Dedifferentiated amniotic fluid mesenchymal stem cell (primary cell): ENCODE measurements around the gene HECW1.
"Not testable (repeated sequence)": the region's sequence is repeated elsewhere in the genome, so short reads cannot be mapped to it uniquely, and the experiment has no call there.

Source experiments
- DNase-seq: peaks from one replicate; pipeline ENCODE4 v3.0.0-alpha.2; 2016; ENCODE audit errors: extremely low spot score

Gene HECW1

DNA sequence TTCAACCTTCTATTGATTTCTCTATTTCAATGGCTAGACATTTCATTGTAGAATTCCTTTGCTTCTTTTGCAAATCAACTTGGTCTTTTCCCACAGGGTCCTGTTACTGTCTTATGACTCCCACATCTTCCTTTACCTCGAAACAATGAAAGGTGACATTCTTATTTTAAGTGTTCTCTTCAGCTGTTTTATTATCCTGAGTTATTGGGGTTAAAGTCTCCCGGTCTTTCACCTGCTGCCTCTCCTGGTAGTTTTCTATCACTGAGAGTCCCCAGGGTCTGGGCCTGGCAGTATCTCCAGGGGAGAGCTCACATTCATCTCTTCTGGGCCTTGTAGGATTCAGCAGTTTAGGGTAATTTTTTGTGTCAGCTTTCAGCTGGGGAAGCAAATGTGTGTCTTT is 95.8 kb downstream of the HECW1 start:
- DNase-seq = no peak

DNA sequence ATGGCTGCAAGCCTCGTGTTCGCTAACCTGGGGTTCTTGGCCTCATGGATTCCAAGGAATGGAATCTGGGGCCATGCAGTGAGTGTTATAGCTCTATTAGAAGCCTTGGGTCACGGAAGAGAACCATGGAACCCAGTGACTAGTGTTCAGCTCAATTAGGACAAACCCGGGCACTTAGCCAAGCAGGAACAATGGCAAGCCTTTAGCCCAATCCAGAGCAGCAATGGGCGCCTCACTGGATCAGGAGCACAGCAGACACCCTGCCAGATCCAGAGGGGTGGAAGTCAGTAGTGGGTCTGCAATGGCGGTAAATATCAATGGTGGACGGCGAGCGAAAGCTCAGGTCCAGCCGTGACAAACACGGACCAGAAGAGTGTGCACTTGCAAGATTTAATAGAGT is 98.1 kb downstream of the HECW1 start:
- not testable (repeated sequence) for DNase-seq

DNA sequence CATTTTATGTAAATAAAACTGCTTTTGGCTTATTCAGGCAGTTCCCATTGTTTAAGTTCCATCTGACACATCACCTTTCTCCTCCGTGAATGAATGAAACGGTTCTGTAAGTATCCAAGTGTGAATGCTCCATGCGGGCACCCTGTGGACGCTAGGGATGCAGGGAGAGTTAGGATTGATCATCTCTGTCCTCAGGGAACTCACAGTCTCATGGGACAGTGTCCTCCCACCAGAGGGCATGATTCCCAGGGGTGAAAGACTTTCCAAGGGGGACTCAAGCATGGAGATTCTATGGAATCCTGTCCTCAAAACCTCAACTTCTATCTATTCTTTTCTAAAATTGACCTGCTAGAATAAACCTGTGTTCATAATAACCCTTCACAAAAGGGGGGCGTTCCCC is 98.8 kb downstream of the HECW1 start:
- DNase-seq = no peak

DNA sequence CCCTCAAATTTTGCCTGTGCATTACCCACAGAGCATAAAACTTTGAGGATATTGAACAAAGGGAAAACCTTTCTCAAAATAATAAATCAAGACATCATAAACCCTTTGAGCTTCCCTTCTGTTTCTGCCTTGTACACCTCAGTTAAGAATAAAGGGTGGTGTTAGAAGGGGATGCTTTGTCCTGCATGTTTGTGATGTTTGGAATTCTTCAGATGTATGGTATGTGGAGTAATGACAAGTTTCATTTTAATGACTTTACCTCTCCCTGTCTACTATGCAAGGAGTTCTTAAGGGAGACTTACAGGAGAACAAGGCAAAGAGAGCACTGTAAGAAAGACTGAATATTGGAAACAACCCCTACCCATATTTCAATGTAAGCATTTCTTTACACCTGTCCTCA is 99.2 kb downstream of the HECW1 start:
- no peak for DNase-seq

DNA sequence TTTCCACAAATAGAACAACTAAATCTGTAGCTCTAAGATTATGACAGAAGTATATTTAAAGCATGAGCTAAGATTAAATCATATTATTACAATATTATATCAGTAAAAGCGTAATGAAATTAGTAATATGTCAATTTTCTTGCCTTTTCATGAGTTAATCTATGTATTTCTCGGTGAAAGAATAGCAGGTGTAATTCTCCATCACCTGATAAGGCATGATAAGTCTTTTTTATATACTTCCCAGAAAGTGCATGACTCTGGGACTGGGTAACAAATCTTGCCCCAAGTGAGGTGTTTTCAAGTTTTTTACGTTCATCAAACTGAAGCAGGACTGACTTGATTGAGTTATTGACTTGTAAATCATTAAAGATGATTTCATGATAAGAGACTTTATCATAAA is 100.5 kb downstream of the HECW1 start:
- no peak for DNase-seq

DNA sequence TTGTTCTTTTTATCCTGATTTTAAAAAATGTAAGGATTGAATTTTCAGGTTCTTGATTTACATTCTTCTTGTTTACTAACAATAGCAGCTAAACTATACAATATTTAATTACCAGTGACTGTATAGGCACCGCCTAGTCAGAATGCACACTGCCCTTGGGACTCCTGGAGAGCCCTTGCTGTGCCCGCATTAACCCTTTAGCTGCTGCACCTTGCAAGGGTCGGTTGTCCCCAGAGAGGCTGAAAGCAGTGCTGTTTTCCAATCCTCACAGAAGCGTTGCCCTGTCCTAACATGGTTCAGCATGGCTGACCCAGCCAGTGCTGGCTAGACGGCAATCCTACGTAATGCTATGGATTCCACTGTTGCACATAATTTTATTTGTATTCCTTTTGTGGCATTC is 102.6 kb downstream of the HECW1 start:
- no peak for DNase-seq

DNA sequence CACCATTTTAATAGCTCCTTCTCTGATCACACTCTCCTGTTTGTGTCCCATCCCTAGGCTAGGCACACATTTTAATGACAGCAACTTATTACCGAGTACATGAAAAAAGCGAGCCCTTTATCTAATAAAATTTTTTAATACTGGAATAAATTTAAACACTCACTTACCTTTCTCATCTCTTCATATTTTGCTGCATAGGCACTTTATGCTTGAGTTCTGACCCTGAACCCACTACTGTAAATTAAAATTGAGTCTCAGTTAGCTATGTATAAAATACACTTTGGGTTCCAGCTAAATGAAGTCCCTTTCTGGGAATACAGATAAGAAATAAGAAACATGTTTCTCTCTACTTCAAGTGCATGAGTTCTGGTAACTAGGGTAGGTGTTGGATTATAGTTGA is 104.6 kb downstream of the HECW1 start:
- no peak for DNase-seq

DNA sequence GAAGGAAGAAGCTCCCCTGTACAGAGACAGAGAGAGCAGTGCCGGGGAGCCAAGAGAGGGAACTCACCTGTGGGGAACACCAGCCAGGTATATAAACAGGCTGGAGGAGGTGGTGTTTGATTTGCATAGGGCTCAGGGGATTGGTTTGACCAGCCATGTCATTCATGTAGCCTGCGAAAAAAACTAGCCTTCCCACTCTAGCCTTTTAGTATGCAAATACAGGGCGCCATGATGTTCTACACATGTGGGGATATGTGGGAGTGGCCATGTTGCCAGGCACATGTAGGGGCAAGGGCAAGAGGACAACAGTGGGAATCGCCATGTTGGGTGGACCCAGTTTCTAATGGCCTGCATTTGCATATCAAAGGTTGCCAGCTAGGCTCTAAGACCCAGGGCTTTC is 106.5 kb downstream of the HECW1 start:
- DNase-seq = not testable (repeated sequence)

DNA sequence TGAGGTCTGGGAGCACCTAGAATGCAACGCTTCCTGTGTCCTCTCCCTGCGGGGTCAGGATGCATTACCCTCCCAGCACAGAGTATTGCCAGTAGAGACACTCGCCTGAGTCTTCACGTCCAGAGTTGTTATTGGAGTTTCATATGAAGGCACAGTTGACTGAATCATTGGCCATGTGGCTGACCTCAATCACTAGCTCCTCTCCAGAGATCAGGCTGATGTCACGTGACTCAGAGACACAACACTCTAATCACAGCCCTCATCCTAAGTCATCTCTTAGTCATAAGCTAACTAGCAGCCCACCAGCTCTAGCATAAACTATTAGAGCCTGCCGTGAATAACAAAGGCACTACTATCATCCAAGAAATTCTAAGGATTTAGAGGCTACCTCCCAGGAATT is 107.8 kb downstream of the HECW1 start:
- no peak for DNase-seq

DNA sequence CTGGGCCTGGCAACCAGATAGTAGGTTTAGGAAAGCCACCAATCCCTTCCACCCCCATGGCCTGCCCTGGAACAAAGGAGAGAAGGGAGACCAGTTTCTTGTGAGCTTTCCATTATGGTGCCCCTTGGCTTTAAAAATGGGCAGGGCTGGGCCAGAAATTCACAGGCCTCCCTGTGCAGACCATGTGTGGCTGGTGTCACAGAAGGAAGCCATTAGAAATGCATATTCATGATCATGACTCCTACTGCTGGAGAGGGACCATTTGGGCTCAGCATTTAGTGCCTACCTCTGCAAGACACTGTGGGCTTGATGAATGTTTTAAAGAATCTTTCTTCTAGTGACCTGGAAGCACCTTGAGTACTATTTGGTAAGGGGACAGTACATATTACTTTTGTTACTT is 108.3 kb downstream of the HECW1 start:
- DNase-seq = no peak

DNA sequence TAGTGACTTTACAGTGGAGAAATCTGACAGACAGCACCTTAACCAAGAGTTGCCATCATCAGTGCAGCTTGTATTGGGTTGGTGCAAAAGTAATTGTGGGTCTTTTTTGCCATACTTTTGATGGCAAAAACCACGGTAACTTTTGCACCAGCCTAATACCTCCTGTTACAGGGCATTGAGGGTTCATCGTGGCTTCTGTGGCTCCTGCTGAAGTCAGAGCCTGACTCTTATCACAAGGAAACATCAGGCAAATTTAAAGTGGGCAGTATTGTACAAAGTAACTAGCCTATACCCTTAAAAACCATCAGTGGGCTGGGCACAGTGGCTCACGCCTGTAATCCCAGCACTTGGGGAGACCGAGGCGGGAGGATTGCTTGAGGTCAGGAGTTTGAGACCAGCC is 117.4 kb downstream of the HECW1 start:
- DNase-seq = no peak

DNA sequence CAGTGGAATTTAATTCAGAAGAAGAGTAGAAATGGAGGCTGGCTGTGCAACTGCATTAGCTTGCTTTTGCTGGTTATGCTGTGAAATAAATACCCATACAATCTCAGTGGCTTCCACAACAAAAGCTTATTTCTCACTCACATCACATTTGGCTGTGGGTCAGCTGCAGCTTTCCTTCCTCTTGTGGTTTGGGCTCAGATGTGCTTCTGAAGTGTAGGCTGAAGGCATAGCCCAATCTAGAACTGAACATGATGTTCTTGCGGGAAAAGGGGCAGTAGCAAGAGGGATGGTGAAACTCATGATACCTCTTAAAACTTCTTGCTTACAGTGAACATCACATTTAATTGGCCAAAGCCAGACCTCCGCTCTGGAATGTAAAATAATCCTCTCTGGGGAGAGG is 119.9 kb downstream of the HECW1 start:
- DNase-seq = no peak

DNA sequence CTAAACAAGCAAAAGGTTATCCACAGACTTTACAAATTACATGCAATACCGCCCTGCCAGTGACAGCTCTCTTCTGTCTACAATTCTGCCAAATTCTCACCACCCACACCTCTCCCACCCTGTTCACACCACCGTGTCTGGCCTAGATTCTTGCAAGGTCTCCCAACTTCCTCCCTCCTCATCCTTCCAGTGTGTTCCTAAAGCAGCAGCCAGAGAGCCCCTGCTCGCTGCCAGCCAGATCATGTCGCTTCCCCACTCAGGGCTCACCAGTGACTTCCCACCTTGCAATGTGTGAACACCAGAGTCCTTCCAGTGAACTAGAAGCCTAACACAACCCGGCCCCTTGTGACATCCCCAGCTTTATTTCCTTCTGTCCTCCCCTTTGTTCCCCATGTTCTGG is 121.6 kb downstream of the HECW1 start:
- no peak for DNase-seq

DNA sequence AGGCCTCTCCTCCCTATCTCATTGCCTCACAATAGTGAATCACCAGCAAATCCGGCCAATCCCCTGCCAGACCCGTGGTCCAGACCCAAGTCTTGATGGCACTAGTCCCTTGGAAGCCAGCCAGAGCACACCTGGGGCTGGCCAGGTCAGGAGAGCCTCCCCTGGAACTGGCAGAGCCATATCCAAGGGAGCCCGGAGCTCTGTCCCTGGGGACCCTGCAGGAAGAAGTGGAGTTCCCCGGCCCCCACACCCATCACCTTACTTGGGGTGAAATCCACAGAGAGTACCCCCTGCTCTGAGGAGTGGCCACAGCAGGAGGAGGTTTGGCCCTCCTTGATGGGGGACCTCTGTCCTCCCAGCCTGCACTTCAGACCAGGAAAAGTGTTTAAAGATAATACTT is 122.5 kb downstream of the HECW1 start:
- no peak for DNase-seq

DNA sequence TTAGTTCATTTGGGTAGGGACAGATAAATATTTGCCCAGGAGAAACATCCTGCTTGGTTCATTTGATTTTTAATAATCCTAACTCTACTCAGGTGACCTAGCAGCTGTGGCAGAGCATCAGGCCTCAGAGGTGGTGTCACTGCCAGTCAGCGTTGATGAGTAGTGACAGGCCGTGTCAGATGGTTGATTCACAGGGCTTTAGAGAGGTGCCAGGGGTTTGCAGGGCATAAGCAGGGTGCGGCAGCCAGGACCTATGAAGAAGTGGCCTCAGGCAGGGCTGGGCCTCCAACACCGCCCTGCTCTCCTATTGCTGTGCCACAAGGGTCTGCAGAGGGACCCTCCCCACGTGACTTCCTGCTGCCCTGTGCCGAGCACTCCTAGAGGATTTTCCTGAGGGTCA is 128.1 kb downstream of the HECW1 start:
- no peak for DNase-seq

DNA sequence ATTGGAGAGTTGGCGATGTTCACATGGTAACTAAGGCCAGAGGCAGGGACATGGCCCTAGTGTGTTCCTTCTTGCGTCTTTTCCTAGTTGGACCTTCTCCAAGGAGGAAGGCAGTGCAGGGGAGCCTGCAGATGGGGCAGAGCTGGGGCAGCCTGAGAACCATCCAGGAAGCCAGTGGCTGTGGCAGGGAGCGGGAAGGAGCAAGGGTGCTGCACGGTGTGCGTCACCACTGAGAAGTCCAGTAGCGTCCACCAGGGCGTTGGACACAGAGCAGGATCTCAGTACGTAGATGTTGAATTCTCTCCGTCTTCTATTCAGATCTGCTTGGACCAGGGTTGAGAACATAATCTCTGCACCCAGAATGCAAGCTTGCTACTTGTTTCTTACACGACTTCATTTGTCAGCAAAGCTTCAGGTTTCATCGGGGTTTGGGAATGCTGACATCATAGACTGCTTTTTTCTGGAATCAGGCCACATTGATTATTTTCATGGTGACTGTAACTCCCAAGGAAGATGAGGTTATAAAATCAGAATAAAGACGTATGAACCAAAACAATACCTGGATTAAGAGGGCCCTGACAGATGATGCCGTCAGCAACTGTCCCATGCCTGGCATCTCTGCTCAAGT is 130.3 kb downstream of the HECW1 start:
- no peak for DNase-seq

DNA sequence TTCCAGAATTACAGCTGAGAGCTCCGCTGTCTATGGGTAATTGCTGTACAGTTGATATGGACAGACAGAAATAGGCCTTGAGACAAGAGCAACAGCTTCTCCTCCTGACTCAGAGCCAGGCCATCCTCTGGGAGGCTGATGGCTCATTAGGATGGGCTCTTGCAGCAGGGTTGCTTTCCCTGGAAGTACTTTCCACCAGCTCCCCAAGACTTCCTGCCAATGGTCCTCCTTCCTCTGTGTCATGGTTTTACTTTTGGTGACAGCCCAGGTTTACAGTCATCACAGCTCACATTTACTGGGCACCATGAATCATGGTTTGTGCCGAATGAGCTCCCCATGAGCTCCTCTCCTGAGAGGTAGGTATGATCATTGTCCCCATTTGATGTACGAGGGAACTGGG is 131.8 kb downstream of the HECW1 start:
- no peak for DNase-seq

DNA sequence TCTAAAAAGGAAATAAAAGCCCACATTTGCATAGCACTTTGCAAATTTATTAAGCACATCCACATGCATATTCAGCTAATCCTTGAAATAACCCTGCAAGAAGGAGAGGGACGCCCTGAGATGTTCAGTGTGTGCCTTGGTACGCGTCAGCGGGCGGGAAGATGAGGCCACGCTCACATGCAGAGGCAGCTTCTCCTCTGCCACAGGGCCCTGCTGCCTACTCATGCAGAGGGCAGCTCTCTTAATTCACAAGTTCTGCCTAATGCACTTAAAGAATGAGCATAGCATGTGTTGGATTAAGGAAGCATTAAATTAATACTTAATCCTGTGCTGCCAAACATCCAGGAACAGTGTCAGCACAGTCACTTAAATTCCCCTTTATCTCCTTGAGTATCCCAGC is 132.3 kb downstream of the HECW1 start:
- DNase-seq = no peak

DNA sequence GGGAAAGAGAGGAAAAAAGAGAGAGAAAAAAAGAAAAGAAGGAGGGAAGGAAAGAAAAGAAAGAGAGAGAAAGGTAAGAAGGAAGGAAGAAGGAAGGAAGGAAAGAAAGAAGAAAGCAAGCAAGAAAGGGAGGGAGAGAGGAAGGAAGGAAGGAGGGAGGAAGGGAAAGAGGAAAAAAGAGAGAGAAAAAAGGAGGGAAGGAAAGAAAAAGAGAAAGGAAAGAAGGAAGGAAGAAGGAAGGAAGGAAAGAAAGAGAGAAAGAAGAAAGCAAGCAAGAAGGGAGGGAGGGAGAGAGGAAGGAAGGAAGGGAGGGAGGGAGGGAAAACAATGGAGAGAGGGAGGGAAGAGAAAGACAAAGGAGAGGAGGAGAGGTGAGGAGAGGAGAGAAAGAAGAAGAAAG is 135.3 kb downstream of the HECW1 start:
- no peak for DNase-seq

DNA sequence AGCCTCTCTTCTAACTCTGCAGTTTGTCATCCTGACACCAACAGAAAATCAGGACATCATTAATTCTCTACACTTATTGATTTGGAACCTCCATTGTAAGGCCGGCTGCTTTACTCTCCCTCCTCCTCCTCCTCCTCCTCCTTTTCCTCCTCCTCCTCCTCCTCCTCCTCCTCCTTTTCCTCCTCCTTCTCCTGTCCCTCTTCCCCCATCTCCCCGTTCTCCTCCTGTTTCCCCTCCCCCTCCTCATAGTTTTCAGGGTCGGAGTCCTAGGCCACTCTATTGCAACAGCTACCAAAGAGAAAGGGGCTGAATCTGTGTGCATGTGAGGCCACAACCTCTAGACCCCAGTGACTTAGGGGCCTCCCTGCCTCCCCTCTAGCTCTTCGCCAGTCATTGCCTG is 136.1 kb downstream of the HECW1 start:
- DNase-seq = no peak

DNA sequence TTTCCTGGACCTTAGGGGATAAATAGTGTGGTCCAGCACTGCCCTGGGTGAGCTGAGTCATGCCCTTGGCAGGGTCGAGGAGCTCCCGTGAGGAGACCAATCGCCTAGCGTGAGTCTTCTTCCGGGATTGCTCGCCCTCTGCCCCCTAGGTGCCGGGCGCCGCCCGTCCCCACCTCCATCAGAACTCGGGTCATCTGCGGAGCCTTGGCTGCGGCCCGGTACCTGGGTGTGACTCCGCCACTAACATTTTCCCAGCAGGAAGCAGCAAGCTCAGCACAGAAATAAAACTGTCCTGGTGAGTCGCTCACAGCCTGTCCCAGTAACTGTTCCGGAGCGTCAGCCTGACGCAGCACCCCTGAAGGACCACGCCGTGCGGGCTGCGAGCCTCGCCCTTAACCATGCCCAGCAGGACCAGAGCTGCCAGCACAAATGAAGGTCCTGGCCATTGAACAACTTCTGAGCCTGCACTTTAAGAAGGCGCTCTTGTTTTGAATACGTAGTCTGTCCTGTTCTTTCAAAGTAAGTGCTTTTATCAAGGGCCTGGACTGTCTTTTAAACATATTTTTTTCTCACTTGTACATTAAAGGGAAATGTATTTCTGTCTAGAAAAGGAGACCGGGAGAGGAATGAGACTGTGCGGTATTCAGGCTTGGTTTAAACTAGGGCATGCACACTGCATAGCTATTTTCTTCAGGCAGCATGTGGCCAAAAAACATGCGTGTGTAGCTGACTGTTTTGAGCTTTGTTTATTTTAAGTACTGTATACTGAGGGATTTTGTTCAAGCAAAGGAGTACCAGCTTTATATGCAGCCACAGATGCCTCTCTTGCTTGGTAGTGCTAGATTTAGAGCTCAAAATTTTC is 136.7 kb downstream of the HECW1 start:
- DNase-seq = peak; percentile 40

DNA sequence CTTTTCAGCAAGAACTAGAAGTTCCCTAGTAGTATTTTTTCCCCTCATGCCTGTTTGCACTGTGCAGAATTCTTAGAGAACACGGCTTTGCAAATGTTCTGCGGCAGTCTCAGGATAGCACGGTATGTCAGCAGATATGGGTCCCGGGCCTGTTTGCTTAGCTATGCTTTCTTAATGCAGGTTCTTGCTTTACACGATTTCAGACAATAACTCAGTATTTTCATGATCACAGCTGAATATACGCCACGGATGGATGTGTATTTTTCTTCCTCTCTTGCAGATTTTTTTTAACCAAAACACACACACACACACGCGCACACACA is 137.3 kb downstream of the HECW1 start:
- no peak for DNase-seq

DNA sequence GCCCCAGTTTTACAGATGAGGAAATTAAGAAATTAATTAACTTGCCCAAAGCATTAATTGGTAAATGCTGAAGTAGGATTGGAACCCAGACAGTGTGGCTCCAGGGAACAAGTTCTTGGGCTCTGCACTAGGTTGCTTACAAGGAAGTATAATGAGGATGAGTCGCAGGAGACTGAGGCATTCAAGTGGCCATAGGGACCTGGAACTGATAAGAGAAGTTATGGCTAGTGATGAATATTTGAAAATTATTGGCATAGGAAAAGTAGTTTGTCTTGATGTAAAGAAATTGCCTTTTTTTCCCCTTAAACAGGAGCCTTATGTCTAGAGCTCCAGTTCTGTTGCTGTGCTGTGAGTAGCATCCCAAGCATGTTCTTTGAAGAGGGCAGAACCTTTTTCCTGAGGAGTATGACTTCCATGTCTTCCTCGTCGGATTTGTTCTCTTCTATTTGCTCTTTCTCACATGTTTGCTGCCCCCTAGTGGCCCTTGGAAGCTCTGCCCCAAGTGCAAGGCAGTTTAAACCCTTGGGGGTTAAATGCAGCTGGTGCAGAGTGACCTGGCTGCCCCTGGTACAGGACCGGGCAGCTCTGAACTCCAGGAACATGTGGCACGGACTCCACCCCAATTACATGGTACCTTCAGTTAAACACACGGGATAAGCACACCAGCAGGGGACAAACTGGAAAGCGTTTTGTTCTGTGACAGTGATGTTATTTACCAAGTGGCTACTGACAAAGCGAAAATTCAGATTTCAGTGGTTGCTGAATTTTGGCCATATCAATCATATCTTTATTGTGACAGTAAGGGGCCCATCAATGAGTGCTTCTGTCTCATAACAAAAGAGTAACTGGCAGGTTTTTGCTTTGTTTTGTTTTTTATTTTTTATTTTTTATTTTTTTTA is 148.8 kb downstream of the HECW1 start:
- peak; percentile 80 for DNase-seq
